ENCODE measurements around the gene KCTD7.
"Not testable (repeated sequence)": the region's sequence is repeated elsewhere in the genome, so short reads cannot be mapped to it uniquely, and the experiment has no call there.

Gene KCTD7

DNA sequence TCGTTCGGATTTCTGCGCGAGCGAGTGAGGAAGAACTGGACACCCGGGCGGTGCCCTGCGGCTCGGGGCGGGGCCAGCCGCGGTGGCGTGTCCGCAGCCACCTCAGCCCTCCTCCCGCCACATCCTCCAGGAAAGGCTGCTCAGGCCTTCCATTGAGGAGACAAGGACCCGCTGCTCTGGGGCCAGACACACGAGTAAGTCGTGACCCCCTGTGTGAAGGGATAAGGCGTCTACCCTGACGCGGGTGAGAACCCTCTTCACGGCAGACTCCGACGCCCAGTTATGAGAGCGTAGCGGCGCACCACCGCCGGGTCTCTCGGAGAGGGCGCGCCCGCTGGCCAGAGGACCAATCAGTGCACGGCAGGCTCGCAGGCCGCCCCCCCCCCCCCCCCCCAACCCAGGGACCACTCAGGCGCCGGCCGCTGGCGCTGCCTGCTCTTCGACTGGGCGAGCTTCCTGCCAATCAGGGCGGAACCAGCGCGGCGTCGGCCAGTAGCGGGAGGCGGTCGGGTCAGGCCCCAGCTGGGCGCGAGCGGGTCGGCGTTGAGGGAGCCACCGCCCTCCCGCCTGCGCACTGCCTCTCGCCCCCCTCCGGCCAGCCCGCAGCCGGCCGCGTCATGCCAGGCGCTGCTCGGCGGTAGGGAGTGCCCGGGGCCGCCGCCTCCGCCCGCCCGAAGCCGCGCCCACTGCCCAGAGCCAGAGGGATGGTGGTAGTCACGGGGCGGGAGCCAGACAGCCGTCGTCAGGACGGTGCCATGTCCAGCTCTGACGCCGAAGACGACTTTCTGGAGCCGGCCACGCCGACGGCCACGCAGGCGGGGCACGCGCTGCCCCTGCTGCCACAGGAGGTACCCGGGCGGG is at the start of gene KCTD7:
Gene KCTD7 (plus strand): TSS at position 521 of the 861 bp plus-strand sequence. CDS start 184 bp downstream, at position 705.
- DNase-seq (ENCODE audit: low read depth) = peak; percentile 83

DNA sequence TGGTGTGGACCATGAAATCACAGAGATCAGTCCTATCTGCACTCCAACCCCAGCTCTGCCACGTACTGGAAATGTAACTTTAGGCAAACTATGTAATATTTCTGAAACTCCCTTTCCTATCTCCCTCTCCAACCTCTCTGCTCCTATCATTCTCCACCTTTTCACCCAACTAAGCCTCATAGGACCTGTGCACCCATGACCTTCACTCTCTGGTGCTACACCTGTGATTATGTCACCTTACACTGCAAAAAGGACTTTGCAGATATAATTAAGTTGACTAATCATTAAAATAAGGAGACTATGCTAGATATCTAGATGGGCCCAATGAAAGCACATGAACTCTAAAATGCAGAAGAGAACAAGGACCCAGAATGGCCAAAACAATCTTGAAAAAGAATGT is 48.3 kb upstream of the KCTD7 start:
- not testable (repeated sequence) for DNase-seq (ENCODE audit: low read depth)

DNA sequence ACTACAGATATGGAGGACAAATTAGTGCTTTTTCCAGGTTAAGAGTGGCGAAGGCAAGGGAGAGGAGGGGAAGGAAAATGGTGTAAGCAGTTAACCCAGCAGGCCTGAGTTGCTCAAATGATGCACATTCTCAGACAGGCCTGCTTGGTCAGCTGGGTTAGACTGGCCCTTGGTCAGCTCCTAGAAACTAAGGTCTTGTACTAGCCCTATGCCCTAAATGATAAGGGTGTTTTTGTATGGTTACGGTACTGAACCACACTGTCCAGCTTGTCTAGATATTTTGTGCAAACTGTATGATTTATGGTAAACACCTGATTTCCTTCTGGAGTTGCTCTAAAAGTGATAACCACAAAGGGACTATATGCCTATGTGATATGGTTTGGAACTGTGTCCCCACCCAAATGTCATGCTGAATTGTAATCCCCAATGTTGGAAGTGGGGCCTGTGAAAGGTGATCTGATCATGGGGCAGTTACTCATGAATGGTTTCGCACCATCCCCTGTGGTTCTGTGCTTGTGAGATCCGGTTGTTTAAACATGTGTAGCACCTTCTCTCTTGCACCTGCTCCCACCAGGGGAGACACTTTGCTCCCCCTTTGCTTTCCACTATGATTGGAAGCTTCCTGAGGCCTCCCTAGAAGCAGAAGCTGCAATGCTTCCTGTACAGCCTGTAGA is 45.7 kb upstream of the KCTD7 start:
- not testable (repeated sequence) for DNase-seq (ENCODE audit: low read depth)

DNA sequence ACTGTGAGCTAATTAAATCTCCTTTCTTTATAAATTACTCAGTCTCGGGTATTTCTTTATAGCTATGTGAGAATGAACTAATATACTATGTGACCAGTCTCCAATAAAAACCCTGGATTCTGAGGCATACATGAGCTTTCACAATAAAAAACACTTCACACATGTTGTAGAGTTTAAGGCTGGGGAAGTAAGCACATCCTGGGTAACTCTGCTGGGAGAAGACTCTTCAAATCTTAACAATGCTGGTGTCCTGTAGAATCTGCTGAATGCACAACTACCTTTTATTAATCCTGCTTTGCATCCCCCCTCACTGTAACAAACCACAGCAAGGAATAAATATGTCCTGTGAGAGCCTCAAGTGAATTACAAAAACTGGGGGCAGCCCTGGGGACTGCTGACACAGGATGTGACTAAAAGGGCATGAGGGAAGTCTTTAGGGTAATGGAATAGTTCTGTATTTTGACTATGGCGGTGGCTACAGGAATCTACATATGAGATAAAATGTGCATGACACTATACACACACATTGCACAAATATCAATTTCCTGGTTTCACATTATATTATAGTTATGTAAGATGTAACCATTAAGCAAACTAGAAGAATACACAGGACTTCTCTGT is 45.1 kb upstream of the KCTD7 start:
- no peak for DNase-seq (ENCODE audit: low read depth)

DNA sequence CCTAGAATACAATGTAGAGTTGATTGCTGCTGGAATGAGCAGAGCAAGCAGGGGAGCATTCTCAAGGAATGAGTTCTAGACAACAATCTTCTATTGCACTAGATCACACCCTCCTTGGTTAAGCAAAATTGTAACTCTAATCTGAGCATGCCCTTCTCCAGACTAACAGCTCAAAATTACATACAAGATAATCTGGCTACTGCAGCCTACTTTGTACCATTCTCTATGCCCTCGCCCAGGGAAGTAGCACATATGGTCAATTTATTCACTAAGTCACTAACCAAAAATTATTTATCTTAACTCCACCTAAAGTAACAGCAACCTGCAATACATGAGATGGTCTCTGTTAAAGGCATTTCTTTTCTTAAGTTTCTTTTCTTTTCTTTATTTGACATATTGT is 42.5 kb upstream of the KCTD7 start:
- no peak for DNase-seq (ENCODE audit: low read depth)

DNA sequence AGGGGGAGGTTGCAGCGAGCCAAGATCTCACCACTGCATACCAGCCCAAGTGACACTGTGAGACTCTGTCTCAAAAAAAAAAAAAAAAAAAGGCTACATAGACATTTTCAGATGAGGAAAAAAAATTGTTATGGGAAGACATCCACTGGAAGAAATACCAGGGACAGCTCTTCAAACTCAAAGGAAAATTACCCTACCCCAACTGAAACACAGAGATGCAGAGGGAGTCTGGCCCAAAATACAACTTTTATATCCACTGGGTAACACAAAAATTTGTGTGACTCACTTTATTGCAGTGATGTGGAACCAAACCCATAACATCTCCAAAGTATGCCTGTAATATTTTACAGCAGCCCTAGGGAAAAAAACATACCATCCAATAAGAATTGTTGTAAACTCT is 40.5 kb upstream of the KCTD7 start:
- not testable (repeated sequence) for DNase-seq (ENCODE audit: low read depth)

DNA sequence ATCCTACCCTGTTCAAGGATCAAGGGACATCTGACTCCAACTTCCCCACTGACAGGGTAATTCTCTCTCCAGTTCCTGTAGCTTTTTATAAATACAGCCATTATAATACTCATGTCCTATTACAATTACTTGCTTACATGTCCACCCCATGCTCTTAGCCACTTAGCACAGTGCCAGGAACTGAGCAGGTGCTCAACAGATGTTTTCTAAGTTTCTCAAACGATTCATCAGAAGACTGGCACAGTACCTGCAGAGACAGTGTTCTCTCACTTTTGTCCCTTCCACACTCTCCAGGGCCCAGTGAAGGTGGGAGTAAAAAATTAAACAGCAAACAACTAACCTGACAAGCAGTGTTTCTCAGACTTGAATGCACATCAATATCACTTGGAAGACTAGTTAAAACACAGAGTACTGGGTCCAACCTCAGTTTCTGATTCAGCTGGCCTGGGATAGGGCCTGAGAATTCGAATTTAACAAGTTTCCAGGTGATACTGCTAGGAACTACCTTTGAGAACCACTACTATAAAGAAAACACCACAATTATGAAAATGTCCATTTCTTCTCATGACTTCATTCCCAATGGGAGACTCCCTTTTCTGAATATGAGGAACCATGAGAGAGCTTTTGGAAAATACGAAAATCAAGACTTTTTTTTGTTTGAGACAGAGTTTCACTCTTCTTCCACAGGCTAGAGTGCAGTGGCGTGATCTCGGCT is 39.7 kb upstream of the KCTD7 start:
- not testable (repeated sequence) for DNase-seq (ENCODE audit: low read depth)

DNA sequence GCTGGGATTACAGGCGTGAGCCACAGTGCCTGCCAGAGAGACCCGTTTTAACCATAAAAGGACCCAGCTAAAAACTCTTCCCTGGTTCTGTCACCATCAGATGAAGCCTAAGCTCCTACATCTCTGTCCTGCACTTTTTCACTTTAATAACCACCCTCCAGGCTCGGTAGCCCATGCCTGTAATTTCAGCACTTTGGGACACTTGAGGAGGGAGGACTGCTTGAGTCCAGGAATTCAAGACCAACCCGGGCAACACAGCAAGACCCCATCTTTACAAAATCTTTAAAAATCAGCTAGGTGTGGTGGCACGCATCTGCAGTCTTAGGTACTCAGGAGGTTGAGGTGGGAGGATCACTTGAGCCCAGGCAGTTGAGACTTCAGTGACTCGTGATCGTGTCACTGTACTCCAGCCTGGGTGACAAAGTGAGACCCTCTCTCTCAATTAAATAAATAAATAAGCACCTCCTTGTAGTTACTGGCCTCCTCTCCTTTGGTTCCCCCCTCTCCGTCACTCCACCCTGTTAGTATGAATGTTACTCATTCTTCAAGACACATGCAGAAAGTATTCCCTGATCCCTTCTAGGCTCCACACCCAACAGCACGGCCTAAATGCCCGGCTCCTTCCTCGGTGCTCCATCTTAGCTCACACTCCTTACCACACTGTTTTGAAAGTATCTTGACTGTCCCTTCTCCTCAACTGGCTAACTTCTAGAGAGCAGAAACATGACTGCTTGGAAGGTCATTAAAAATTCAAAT is 38.2 kb upstream of the KCTD7 start:
- DNase-seq (ENCODE audit: low read depth) = not testable (repeated sequence)

DNA sequence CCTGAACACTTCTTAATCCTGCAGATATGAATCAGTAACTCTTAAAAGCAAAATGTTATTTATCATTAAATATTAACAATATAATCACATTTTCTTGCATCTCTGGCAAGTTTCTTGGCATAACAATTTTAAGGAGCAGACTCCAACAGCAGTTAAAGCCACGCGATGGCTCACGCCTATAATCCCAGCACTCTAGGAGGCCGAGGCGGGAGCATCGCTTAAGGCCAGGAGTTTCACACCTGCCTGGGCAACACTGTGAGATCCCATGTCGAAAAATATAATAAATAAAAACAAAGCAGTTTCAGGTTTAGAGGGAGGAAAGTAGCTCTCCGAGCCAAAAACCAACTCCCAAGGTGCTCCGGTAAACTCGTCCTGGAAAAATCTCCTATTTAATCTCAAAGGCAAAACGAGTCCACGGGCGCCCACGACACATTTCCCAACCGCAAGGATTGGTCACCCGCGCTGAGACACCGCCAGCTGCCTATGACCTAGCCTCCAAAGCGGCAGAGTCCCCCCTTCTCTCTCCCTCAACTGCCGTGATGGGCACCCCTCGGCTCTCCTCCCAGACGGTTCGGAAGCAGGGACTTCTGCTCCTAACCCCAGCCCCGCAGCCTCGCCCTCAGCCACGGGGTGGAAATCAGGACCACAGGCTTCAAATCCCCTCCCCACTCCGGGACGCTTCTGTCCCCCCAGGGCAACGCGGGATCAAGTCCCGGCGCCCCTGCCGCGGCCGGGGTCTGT is 37.5 kb upstream of the KCTD7 start:
- not testable (repeated sequence) for DNase-seq (ENCODE audit: low read depth)

DNA sequence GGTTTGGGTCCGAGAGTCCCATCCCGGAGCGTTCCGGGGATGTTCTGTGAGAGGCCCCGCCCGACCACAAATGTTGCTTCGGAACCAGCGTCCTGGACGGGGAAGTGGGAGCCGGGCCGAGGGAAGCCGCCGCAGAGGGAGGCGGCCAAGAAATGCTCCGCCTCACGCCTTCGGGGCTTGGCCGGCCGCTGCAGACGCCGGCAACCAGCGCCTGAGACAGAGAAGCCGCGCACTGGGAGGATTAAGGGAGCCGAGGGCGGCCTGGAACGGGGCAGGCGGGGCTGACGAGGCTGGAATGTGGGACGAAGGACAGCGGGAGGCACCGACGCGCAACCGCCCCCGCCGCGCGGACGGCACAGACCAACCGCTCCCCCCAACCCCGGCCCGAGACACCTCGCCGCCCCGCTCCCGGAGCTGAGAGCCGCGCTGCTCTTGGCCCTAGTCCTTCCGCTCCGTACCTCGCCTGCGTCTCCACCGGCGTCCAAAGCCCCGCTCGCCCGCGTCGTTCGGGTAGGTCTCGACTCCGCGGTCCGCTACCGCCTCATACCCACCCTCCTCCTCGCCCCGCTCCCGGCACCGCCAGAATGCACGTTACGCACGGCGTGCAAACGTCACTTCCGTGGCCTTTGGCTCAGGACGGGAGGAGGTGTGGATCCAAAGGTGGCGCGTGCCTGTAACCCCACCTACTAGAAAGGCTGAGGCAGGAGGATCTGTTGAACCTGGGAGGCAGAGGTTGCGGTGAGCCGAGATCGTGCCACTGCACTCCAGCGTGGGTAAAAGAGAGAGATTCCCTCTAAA is 36.7 kb upstream of the KCTD7 start:
- peak; percentile 78 for DNase-seq (ENCODE audit: low read depth)

DNA sequence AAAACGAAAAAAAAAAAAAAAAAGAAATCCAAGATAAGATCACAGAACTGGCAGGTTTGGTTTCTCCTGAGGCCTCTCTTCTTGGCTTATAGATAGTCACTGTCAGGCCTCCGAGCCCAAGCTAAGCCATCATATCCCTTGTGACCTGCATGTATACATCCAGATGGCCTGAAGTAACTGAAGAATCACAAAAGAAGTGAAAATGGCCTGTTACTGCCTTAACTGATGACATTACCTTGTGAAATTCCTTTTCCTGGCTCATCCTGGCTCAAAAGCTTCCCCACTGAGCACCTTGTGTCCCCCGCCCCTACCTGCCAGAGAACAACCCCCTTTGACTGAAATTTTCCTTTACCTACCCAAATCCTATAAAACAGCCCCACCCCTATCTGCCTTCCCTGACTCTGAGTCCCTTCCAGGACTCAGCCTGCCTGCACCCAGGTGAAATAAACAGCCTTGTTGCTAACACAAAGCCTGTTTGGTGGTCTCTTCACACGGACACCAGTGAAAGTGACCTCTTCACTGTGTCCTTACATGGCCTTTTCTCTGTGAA is 36.0 kb upstream of the KCTD7 start:
- DNase-seq (ENCODE audit: low read depth) = not testable (repeated sequence)

DNA sequence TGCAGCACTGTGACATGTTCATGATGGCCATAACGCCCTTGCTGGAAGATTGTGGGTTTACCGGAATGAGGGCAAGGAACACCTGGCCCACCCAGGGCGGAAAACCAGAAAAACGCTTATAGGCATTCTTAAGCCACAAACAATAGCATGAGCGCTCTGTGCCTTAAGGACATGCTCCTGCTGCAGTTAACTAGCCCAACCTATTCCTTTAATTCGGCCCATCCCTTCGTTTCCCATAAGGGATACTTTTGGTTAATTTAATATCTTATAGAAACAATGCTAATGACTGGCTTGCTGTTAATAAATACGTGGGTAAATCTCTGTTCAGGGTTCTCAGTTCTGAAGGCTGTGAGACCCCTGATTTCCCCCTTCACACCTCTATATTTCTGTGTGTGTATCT is 34.6 kb upstream of the KCTD7 start:
- DNase-seq (ENCODE audit: low read depth) = not testable (repeated sequence)

DNA sequence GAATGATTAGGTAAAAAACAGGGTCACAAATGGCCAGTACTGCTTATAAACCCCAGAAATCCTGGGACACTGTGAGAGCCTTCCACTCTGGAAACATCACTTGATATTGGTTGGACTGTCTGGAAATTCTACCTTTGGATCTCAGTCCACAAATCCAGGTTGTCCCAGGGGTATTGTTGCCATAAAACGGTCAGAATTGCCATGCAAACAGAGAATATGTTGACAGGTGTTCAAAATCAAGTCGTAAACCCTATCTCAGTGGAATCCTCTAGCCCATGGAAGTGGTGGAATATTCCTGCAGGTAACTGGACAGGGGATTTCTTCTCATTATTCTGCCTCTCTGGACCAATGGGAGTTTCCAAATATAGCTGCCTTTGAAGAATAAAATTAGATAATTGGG is 31.2 kb upstream of the KCTD7 start:
- no peak for DNase-seq (ENCODE audit: low read depth)

DNA sequence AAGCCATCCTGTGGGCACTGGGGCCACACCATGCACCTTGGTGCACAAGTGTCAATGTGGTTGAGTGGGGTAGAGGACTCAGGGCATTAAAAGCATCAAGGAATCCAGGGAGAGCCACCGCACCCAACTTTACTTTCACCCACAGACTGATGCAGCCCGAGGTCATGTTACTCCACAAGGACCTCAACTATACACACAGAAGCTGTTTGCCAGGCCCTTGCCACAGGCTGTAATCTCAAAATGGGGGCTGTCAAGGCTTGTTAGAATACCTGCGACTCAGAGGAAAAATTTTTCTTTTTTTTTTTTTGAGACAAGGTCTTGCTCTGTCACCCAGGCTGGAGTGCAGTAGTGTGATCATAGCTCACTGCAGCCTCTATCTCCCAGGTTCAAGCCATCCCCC is 26.5 kb upstream of the KCTD7 start:
- DNase-seq (ENCODE audit: low read depth) = no peak

DNA sequence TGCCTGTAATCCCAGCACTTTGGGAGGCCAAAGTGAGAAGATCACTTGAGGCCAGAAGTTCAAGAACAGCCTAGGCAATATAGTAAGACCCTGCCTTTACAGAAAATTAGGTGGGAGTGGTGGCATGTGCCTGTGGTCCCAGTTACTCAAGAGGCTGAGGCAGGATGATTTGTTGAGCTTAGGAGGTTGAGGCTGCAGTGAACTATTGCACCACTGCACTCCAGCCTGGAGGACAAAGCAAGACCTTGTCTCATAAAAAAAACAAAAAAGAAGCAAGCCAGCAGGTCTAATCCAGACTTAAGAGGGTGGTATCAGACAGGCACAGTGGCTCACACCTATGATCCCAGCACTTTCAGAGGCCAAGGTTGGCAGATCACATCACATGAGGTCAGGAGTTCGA is 24.5 kb upstream of the KCTD7 start:
- DNase-seq (ENCODE audit: low read depth) = no peak

DNA sequence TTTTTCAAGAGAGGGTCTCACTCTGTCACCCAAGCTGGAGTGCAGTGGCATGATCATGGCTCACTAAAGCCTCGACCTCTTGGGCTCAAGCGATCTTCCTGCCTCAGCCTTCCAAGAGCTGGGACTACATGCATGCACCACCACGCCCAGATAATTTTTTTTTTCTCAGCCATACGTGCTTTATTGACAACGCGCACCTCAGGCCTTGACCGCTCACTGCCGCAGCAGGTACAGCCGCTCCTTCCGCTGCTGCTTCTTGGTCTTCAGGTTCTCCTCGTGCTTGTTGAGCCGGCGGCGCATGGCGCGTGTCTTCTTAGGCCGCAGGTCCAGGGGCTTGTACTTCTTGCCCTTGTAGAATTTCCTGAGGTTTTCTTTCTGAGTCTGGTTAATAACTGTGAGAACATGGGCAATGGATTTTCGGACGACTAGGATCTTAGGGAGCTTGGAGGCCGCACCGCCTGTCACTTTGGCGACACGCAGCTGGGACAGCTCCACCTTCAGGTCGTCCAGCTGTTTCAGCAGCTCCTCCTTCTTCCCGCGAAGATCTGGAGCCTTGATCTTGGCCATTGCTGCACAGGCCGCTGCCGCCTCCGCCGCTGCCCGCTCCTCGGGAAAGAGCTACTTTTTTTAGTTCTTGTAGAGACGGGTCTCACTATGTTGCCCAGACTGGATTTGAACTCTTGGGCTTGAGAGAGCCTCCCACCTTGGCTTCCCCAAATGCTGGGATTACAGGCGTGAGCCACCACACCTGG is 22.0 kb upstream of the KCTD7 start:
- DNase-seq (ENCODE audit: low read depth) = not testable (repeated sequence)

DNA sequence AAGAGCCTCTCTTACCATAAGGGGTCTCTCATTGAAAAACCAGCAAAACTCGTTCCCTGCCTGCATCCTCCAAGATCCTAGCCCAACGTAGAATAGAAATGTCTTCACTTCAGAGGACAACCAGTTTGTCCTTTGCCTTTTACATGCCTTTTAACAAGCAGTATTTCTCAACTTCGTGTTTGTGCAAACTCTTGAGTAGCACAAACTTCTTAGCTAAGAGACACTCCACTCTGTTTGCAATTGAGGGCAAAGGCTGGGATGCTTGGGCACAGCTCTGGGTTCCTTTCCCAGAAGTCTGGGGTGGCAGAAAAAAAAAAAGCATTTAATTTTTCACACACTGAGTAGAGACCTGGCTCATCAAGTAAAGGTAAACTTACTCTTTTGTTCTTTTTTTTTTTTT is 19.5 kb upstream of the KCTD7 start:
- DNase-seq (ENCODE audit: low read depth) = no peak

DNA sequence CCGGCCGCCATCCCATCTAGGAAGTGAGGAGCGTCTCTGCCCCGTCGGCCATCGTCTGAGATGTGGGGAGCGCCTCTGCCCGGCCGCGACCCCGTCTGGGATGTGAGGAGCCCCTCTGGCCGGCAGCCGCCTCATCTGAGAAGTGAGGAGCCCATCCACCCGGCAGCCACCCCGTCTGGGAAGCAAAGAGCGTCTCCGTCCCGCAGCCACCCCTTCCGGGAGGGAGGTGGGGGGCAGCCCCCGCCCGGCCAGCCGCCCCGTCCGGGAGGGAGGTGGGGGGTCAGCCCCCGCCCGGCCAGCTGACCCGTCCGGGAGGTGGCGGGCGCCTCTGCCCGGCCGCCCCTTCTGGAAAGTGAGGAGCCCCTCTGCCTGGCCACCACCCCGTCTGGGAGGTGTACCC is 14.1 kb upstream of the KCTD7 start:
- DNase-seq (ENCODE audit: low read depth) = not testable (repeated sequence)

DNA sequence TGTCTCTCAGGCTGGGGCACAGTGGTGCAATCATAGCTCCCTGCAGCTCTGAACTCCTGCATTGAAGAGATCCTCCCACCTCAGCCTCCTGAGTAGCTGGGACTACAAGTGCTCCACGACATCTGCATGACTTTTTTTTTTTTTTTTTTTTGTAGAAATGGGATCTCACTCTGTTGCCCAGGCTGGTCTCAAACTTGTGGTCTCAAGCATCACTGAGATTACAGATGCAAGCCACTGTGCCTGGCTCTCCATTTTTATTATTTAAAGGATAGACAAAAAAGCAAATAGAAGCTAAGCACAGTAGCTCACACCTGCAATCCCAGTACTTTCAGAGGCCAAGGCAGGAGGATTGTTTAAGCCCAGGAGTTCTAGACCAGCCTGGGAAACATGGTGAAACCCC is 13.0 kb upstream of the KCTD7 start:
- DNase-seq (ENCODE audit: low read depth) = no peak
